ENCODE measurements around the gene MINDY3.

The MINDY3 gene

DNA sequence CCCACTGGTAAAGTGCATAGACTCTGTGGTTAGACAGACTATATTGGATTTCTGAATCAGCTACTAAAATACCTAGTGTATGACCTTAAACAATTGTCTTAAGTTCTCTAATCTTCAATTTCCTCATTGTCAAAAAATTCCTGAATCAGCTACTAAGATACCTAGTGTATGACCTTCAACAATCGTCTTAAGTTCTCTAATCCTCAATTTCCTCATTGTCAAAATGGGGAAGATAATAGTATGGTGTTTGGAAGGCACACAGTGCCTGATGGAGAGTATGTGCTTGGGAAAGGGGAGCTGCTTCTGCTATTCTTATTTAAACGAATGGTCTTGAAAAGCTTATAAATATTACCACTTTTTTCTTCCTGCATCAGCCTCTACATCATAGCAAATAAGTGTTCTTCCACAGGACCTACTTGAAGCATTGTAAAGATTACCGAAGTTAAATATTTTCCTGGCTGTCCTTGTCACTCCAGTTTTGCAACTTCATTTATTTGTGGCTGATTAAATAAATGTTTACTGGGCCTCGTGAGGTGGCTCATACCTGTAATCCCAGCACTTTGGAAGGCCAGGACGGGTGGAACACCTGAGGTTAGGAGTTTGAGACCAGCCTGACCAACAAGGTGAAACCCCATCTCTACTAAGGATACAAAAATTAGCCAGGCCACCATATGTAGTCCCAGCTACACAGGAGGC lies 76.2 kb downstream of the MINDY3 start:
- Histone ChIP-seq H3K36me3 (ENCODE audit: control insufficient read depth in 1 of 2, insufficient read depth in 2 of 2, low read length in 2 of 2) (peaks cover 2 to 3% of the 10 kb centered on the region in 2 experiments), H3K27me3 (ENCODE audit: insufficient read depth, low read length) (no peaks in the 10 kb centered on the region), H4K91ac (ENCODE audit: low read depth, low read length) (peak overlapping the region; percentile 66), H3K14ac (ENCODE audit: low read length) (peak overlapping the region; percentile 59), H3K9ac (ENCODE audit: low read length) (no peak overlapping the region), H2AK5ac (ENCODE audit: low read length) (no peak overlapping the region), H4K8ac (ENCODE audit: low read depth, low read length) (peak overlapping the region; percentile 11), H3K79me2 (ENCODE audit: control insufficient read depth, insufficient read depth, low read length, poor library complexity) (no peaks in the 10 kb centered on the region), H3K4me1 (ENCODE audit: control insufficient read depth in 1 of 2, insufficient read depth in 2 of 2, low read length in 2 of 2) (peaks cover 11 to 16% of the 10 kb centered on the region in 2 experiments), H3K9me3 (ENCODE audit: insufficient read depth, low read depth, low read length) (no peaks in the 10 kb centered on the region), H2BK12ac (ENCODE audit: low read length) (peak overlapping the region; percentile 24), H3K23ac (ENCODE audit: low read length) (no peak overlapping the region), H2AFZ (ENCODE audit: insufficient read depth, low read length, poor library complexity) (no peak overlapping the region), H2BK120ac (ENCODE audit: insufficient read depth, low read length, poor library complexity) (peak overlapping the region; percentile 1), H3K79me1 (ENCODE audit: low read length) (peaks cover 7% of the 10 kb centered on the region), H3K4me3 (ENCODE audit: low read depth, low read length) (no peak overlapping the region), H3K4me2 (ENCODE audit: low read length) (no peak overlapping the region), H4K12ac (ENCODE audit: low read depth, low read length) (no peak overlapping the region), H3K4ac (ENCODE audit: low read depth, low read length) (no peak overlapping the region), H3K27ac (ENCODE audit: low read depth, low read length) (peak overlapping the region; percentile 72), H3K18ac (ENCODE audit: low read length) (peak overlapping the region; percentile 60), H2BK5ac (ENCODE audit: low read depth, low read length, poor library complexity) (peak overlapping the region; percentile 65)
- no CpG with 5 or more reads among the region's 5 CpGs for WGBS (ENCODE audit: extremely low coverage, insufficient coverage, insufficient read length)
- no peak for DNase-seq

DNA sequence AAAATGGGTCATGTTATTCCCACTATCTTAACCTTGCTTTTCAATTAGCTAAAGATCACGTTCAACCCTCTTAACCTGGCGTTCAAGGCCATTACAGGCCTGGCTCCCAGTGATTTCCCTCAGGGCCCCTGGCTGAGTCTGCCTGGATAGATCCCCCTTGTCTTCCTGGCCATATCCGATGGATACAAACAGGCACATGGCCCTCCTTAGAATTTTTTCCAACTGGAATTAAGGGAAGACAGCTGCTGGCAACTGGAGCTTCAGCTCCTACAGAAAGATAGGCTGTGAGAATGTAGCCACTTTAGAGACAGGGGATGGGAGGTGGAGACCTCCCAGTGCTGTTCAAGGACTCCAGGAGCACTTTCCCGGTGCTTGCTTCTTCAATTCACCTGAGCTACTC lies 77.5 kb downstream of the MINDY3 start:
- no CpG with 5 or more reads among the region's 4 CpGs for WGBS (ENCODE audit: extremely low coverage, insufficient coverage, insufficient read length)

DNA sequence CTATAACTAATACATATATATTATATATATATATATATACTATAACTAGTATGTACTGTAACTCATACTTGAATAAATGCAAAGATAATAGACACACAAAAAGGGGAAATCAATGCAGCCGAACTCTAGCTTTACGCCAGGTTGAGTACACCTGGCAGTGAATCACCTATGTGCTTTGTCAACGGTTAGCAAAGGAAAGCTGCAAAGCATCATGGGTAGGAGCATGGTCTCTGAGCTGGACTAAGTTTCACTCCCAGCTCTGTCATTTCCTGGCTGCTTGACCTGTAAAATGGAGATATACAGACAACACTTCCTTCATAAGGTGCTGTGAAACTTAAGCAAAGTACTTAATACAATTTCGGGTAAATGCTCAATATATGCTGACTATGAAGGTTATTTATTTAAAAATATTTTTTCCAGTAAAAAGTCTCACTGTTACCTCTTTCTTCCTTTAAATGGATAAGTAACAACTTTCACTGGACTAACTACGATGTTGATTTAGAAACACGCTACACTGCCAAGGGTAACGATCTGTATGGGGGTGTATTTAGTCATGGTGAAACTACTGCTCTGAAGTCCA lies 78.8 kb downstream of the MINDY3 start:
- no peak overlapping the region for H3K27ac ChIP-seq (ENCODE audit: low read depth, low read length)
- no peak overlapping the region for H4K91ac ChIP-seq (ENCODE audit: low read depth, low read length)
- H3K4me1 ChIP-seq (ENCODE audit: control insufficient read depth in 1 of 2, insufficient read depth in 2 of 2, low read length in 2 of 2) = peaks cover 11 to 16% of the 10 kb centered on the region in 2 experiments
- no peak overlapping the region for H4K12ac ChIP-seq (ENCODE audit: low read depth, low read length)
- H3K4ac ChIP-seq (ENCODE audit: low read depth, low read length) = no peak overlapping the region
- WGBS (ENCODE audit: extremely low coverage, insufficient coverage, insufficient read length) = no CpG with 5 or more reads among the region's 7 CpGs
- no peak overlapping the region for H3K9ac ChIP-seq (ENCODE audit: low read length)
- H3K18ac ChIP-seq (ENCODE audit: low read length) = no peak overlapping the region
- peaks cover 2 to 7% of the 10 kb centered on the region in 2 experiments for H3K36me3 ChIP-seq (ENCODE audit: control insufficient read depth in 1 of 2, insufficient read depth in 2 of 2, low read length in 2 of 2)
- no peaks in the 10 kb centered on the region for H3K79me2 ChIP-seq (ENCODE audit: control insufficient read depth, insufficient read depth, low read length, poor library complexity)
- no peaks in the 10 kb centered on the region for H3K27me3 ChIP-seq (ENCODE audit: insufficient read depth, low read length)
- H3K9me3 ChIP-seq (ENCODE audit: insufficient read depth, low read depth, low read length) = no peaks in the 10 kb centered on the region
- no peak overlapping the region for H2AK5ac ChIP-seq (ENCODE audit: low read length)
- no peak overlapping the region for H3K14ac ChIP-seq (ENCODE audit: low read length)
- H3K4me2 ChIP-seq (ENCODE audit: low read length) = no peak overlapping the region
- no peak overlapping the region for H3K4me3 ChIP-seq (ENCODE audit: low read depth, low read length)
- H2BK12ac ChIP-seq (ENCODE audit: low read length) = no peak overlapping the region
- no peak overlapping the region for H2AFZ ChIP-seq (ENCODE audit: insufficient read depth, low read length, poor library complexity)
- H3K79me1 ChIP-seq (ENCODE audit: low read length) = peaks cover 7% of the 10 kb centered on the region
- H2BK5ac ChIP-seq (ENCODE audit: low read depth, low read length, poor library complexity) = no peak overlapping the region
- DNase-seq = peak in 1 of 2 donors; percentile 10
- no peak overlapping the region for H2BK120ac ChIP-seq (ENCODE audit: insufficient read depth, low read length, poor library complexity)
- H4K8ac ChIP-seq (ENCODE audit: low read depth, low read length) = no peak overlapping the region
- no peak overlapping the region for H3K23ac ChIP-seq (ENCODE audit: low read length)

More for the DNA sequence above, 77.5 kb downstream of the MINDY3 start:
- Histone ChIP-seq H2AFZ (ENCODE audit: insufficient read depth, low read length, poor library complexity) (no peak overlapping the region), H3K14ac (ENCODE audit: low read length) (no peak overlapping the region), H3K9ac (ENCODE audit: low read length) (no peak overlapping the region), H4K91ac (ENCODE audit: low read depth, low read length) (no peak overlapping the region), H4K8ac (ENCODE audit: low read depth, low read length) (no peak overlapping the region), H2AK5ac (ENCODE audit: low read length) (no peak overlapping the region), H3K79me1 (ENCODE audit: low read length) (peaks cover 7% of the 10 kb centered on the region), H3K23ac (ENCODE audit: low read length) (no peak overlapping the region), H4K12ac (ENCODE audit: low read depth, low read length) (no peak overlapping the region), H3K27ac (ENCODE audit: low read depth, low read length) (no peak overlapping the region), H3K4me1 (ENCODE audit: control insufficient read depth in 1 of 2, insufficient read depth in 2 of 2, low read length in 2 of 2) (peaks cover 11 to 16% of the 10 kb centered on the region in 2 experiments), H3K4me3 (ENCODE audit: low read depth, low read length) (no peak overlapping the region), H2BK5ac (ENCODE audit: low read depth, low read length, poor library complexity) (no peak overlapping the region), H3K27me3 (ENCODE audit: insufficient read depth, low read length) (no peaks in the 10 kb centered on the region), H2BK120ac (ENCODE audit: insufficient read depth, low read length, poor library complexity) (peak overlapping the region; percentile 6), H2BK12ac (ENCODE audit: low read length) (peak overlapping the region; percentile 61), H3K79me2 (ENCODE audit: control insufficient read depth, insufficient read depth, low read length, poor library complexity) (no peaks in the 10 kb centered on the region), H3K9me3 (ENCODE audit: insufficient read depth, low read depth, low read length) (no peaks in the 10 kb centered on the region), H3K18ac (ENCODE audit: low read length) (no peak overlapping the region), H3K4me2 (ENCODE audit: low read length) (no peak overlapping the region), H3K36me3 (ENCODE audit: control insufficient read depth in 1 of 2, insufficient read depth in 2 of 2, low read length in 2 of 2) (peaks cover 2 to 6% of the 10 kb centered on the region in 2 experiments), H3K4ac (ENCODE audit: low read depth, low read length) (no peak overlapping the region)
- no peak for DNase-seq

DNA sequence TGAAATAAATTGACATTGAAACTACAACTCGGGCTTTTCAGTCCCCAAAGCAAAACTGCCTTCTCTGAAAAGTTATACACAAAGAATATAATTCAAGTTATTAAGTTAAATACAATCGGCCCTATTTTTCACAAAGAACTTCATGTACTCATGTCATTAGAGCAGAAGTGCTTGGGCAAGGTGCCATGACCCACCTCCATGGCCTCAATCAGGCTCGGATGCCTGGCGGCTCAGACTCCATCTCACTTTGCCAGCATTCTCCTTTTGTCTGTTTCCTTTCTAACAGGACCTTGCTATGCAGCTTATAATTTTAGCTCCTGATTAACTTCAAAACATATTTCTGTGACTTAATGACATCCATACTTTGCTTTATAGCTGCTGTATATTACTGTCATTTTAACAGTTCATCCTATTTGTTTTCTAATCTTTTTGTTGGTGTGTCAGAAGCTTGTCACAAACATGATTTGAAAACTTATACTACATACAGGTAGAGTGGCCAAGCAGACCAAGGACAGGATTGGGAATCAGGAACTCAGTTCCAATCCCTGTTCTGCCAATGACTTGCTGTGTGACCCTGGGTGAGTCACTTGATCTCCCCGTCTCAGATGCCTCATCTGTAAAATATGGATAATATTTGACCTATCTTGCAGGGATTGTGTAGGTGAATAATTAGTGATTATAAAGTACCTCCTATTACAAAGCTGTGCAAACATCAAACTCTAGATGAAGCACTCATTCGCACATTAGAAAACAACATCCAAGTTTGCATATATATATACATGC lies 79.8 kb downstream of the MINDY3 start:
- Histone ChIP-seq H4K8ac (ENCODE audit: low read depth, low read length) (no peak overlapping the region), H4K91ac (ENCODE audit: low read depth, low read length) (no peak overlapping the region), H2BK5ac (ENCODE audit: low read depth, low read length, poor library complexity) (no peak overlapping the region), H3K14ac (ENCODE audit: low read length) (no peak overlapping the region), H4K12ac (ENCODE audit: low read depth, low read length) (no peak overlapping the region), H3K4me3 (ENCODE audit: low read depth, low read length) (no peak overlapping the region), H2AFZ (ENCODE audit: insufficient read depth, low read length, poor library complexity) (no peak overlapping the region), H3K79me2 (ENCODE audit: control insufficient read depth, insufficient read depth, low read length, poor library complexity) (no peaks in the 10 kb centered on the region), H2BK120ac (ENCODE audit: insufficient read depth, low read length, poor library complexity) (no peak overlapping the region), H3K27ac (ENCODE audit: low read depth, low read length) (no peak overlapping the region), H3K4ac (ENCODE audit: low read depth, low read length) (no peak overlapping the region), H3K18ac (ENCODE audit: low read length) (no peak overlapping the region), H2BK12ac (ENCODE audit: low read length) (no peak overlapping the region), H3K79me1 (ENCODE audit: low read length) (peaks cover 5% of the 10 kb centered on the region), H3K9me3 (ENCODE audit: insufficient read depth, low read depth, low read length) (no peaks in the 10 kb centered on the region), H3K23ac (ENCODE audit: low read length) (no peak overlapping the region), H2AK5ac (ENCODE audit: low read length) (no peak overlapping the region), H3K4me2 (ENCODE audit: low read length) (no peak overlapping the region), H3K9ac (ENCODE audit: low read length) (no peak overlapping the region), H3K27me3 (ENCODE audit: insufficient read depth, low read length) (no peaks in the 10 kb centered on the region), H3K36me3 (ENCODE audit: control insufficient read depth in 1 of 2, insufficient read depth in 2 of 2, low read length in 2 of 2) (peaks cover 2 to 6% of the 10 kb centered on the region in 2 experiments), H3K4me1 (ENCODE audit: control insufficient read depth in 1 of 2, insufficient read depth in 2 of 2, low read length in 2 of 2) (peaks cover 8 to 11% of the 10 kb centered on the region in 2 experiments)
- no CpG with 5 or more reads among the region's 6 CpGs for WGBS (ENCODE audit: extremely low coverage, insufficient coverage, insufficient read length)
- peak in 1 of 2 donors; percentile 52 for DNase-seq
